Measurements from ENCODE around the gene ZFYVE27.
A peak's percentile ranks its signal among the peaks of the same experiment; 100 is the strongest.

ZFYVE27 gene

DNA sequence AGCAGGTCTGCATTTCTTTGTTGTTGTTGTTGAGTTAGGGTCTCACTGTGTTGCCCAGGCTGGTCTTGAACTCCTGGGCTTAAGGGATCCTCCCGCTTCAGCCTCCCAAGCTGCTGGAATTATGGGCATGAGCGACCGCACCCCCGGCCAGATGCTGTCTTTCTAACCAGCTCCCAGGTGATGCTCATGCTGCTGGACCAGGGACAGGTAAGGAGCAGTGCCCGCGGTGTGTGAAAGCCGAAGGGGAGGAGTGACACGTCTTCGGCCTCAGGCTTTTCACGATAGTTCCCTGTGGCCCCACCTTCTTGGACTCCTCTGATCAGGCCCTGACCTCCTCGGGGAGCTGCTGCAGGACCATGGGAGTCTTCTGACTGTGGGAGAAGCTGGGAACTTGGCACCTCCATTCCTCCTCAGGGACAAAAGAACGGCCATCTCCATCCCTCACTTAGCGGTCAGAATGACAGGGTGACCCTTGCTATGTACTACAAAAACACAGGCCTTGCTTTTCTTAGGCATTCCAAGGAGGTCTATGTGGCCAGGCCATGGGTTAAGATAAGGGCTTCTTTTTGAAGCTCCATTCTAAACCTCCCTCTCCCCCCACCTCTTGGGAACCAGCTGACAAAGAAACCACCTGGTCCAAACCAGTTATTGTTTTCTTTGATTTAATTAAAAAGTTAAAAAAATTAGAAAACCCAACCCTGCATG lies 29.3 kb downstream of the ZFYVE27 start:
- no peak overlapping the region for H3K27ac ChIP-seq
- TF ChIP-seq, protein P1, sequence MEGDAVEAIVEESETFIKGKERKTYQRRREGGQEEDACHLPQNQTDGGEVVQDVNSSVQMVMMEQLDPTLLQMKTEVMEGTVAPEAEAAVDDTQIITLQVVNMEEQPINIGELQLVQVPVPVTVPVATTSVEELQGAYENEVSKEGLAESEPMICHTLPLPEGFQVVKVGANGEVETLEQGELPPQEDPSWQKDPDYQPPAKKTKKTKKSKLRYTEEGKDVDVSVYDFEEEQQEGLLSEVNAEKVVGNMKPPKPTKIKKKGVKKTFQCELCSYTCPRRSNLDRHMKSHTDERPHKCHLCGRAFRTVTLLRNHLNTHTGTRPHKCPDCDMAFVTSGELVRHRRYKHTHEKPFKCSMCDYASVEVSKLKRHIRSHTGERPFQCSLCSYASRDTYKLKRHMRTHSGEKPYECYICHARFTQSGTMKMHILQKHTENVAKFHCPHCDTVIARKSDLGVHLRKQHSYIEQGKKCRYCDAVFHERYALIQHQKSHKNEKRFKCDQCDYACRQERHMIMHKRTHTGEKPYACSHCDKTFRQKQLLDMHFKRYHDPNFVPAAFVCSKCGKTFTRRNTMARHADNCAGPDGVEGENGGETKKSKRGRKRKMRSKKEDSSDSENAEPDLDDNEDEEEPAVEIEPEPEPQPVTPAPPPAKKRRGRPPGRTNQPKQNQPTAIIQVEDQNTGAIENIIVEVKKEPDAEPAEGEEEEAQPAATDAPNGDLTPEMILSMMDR (IDR thresholded peaks at IDR 0.05): no peak
- TF ChIP-seq ZFX (IDR thresholded peaks at IDR 0.05; ENCODE audit: borderline replicate concordance): no peak

- no peak overlapping the region for H3K27ac ChIP-seq
- TF ChIP-seq, protein P1 (IDR thresholded peaks at IDR 0.05): no peak
- no peak for TF ChIP-seq ZFX (IDR thresholded peaks at IDR 0.05; ENCODE audit: borderline replicate concordance)
Observed at GRCh38 chr10:97766996-97767924, 30.3 kb downstream of the ZFYVE27 start.

DNA sequence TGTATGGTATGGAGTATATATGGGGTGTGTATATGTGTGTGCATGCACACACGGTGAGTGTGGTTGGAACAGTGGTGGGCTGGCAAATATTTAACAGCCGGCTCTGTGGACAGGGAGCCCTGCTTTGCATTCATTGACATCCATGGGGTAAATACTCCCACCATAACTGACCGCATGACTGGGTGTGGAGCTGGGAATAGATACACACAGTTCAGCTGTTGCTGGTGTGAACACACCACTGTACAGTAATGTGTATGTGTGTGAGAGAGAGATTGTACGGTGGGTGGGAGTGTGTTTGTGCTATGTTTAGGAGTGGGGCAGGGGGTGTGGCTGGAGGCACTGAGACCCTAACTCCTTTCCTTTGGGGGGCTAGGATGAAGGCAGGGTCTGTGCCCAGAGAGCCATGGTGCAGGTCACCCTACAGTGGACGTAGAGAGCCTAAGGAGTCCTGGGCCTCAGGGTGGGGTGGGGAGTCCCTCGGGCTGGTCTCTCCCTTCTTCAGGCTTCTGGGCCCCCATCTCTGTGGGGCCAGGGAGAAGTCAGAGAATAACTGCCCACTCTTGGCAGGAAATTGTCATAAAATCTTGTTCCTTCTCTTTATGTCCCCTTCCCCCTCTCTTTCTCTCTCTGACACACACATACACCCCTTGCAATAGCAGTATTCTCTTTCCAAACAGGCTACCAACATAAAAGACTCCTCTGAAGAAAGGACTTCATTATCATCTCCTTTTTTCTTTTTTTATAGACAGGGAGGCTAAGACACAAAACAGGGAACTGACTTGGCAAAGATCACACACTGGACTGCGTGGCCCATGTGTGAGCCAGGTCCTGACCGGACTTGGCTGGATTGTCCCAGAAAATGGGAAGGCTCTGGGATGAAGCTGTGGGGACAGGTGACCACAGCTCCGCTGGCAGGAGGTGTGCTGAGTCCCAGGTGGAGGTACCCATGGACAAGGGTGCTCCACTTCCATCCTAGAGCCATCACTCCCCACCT lies 31.7 kb downstream of the ZFYVE27 start:
- no peak for TF ChIP-seq ZFX (IDR thresholded peaks at IDR 0.05; ENCODE audit: borderline replicate concordance)
- TF ChIP-seq, protein P1 (IDR thresholded peaks at IDR 0.05): no peak

GRCh38 chr10:97770255-97770654 lies 33.3 kb downstream of the ZFYVE27 start:
- TF ChIP-seq ZFX (IDR thresholded peaks at IDR 0.05; ENCODE audit: borderline replicate concordance): no peak
- TF ChIP-seq, protein P1 (IDR thresholded peaks at IDR 0.05): no peak
- H3K27ac ChIP-seq: no peak overlapping the region

More for the DNA sequence above, 31.7 kb downstream of the ZFYVE27 start:
- no peak overlapping the region for H3K27ac ChIP-seq

DNA sequence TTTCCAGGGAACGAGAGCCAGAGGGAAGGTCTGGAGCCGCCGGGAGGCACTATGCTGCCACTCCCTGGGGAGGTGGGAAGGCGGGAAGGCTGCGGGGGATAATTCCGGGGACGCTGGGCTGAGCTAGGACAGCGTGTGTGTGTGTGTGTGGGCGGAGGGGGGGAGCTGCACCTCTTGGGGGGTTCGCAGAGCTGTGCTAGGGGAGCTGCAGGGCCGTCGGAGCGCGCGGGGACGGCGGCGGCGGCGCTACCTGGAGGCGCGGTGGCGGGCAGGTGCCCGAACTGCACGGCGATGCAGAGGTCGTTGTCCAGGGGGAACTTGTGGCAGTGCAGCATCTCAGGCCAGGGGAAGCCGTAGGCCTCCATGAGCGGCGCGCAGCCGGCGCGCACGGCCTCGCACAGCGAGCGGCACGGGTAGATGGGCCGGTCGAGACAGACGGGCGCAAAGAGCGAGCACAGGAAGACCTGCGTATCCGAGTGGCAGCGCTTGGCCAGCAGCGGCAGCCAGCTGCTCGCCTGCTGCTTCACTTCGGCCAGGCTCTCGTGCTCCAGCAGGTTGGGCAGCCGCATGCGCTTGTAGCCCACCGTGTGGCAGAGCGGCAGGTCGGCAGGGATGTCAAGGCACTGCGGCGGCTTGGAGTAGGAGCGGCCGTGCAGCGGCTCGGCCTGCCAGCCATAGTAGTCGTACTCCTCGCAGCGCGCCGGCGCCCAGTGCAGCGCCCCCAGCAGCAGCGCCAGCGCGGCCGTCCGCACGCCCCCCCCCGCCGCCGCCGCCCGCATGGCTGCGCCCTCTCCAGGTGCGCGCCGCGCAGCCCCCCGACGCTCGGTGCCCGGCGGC lies 34.3 kb downstream of the ZFYVE27 start:
- TF ChIP-seq, protein P1 (IDR thresholded peaks at IDR 0.05): peak; percentile 11; the same call in 1 of the 2 replicates
- no peak for TF ChIP-seq ZFX (IDR thresholded peaks at IDR 0.05; ENCODE audit: borderline replicate concordance)
- no peak overlapping the region for H3K27ac ChIP-seq
